Ureter (tissue), 1 donor: Measurements from ENCODE around the gene IL36B. TPM values are rescaled to one million over a fixed set of nuclear protein-coding genes. Genes with fewer than 3 reads are reported as not detected.
"Not testable (repeated sequence)": the region's sequence is repeated elsewhere in the genome, so short reads cannot be mapped to it uniquely, and the experiment has no call there.

Experiments used
- DNase-seq: peaks from one replicate; pipeline ENCODE4 v3.0.0-alpha.2; 2020; ENCODE audit warnings: low spot score
- total RNA-seq: library from RNA; stranded (reverse); gene quantifications from one replicate; pipeline ENCODE4 v1.2.4, GENCODE V29; 2023
- donor health status: DM: yes; HTN: yes; CAD: no.

The IL36B gene
- total RNA-seq, result not detected

- DNase-seq, result no peak
Measured at GRCh38 chr2:113052396-113052917, at the start of gene IL36B. Gene IL36B (minus strand): TSS chr2:113052867.

GRCh38 chr2:113102133-113102532 lies 49.5 kb upstream of the IL36B start:
- DNase-seq, result no peak

- DNase-seq, result no peak
Measured at GRCh38 chr2:113098532-113098931, 45.9 kb upstream of the IL36B start.

- no peak for DNase-seq
Measured at GRCh38 chr2:113098041-113098440, 45.4 kb upstream of the IL36B start.

- not testable (repeated sequence) for DNase-seq
Measured at GRCh38 chr2:113096842-113097618, 44.4 kb upstream of the IL36B start.

GRCh38 chr2:113096306-113096705 lies 43.6 kb upstream of the IL36B start:
- not testable (repeated sequence) for DNase-seq

GRCh38 chr2:113093613-113093977 lies 40.9 kb upstream of the IL36B start:
- no peak for DNase-seq

GRCh38 chr2:113092864-113093612 lies 40.4 kb upstream of the IL36B start:
- no peak for DNase-seq

GRCh38 chr2:113091231-113091896 lies 38.7 kb upstream of the IL36B start:
- DNase-seq, result no peak

- DNase-seq, result no peak
Measured at GRCh38 chr2:113089916-113090315, 37.2 kb upstream of the IL36B start.

GRCh38 chr2:113088213-113088992 lies 35.7 kb upstream of the IL36B start:
- no peak for DNase-seq

GRCh38 chr2:113085542-113085941 lies 32.9 kb upstream of the IL36B start:
- no peak for DNase-seq

GRCh38 chr2:113084249-113085000 lies 31.8 kb upstream of the IL36B start:
- no peak for DNase-seq

GRCh38 chr2:113083296-113083695 lies 30.6 kb upstream of the IL36B start:
- DNase-seq, result no peak

GRCh38 chr2:113081488-113082210 lies 29.0 kb upstream of the IL36B start:
- DNase-seq, result no peak

- DNase-seq, result peak; percentile 58
Measured at GRCh38 chr2:113080134-113080533, 27.5 kb upstream of the IL36B start.

GRCh38 chr2:113079131-113079530 lies 26.5 kb upstream of the IL36B start:
- DNase-seq, result no peak

- peak; percentile 66 for DNase-seq
Measured at GRCh38 chr2:113078350-113078839, 25.7 kb upstream of the IL36B start.

GRCh38 chr2:113077921-113078320 lies 25.3 kb upstream of the IL36B start:
- no peak for DNase-seq
